Endothelial cell of umbilical vein (primary cell): ENCODE data around the gene SRSF6. TPM values are rescaled to one million over a fixed set of nuclear protein-coding genes. Genes with fewer than 3 reads are reported as not detected.

ENCODE experiments used
- polyA plus RNA-seq, 4 experiments: library from polyadenylated mRNA; depleted of rRNA in 3 of 4; stranded (reverse) in 3 of 4; unstranded in 1 of 4; fragments of >200 nt; gene quantifications; 2 replicates each; pipeline versions ENCODE4 v1.2.1 to v1.2.3, GENCODE V29; 2011 to 2012; ENCODE audit warnings: missing spikeins in 1 of 4
- small RNA-seq: library from RNA; depleted of rRNA; stranded (forward); fragments of <200 nt; gene quantifications from one replicate; pipeline ENCODE3, GENCODE V24; 2012; ENCODE audit warnings: low replicate concordance, low read depth; ENCODE audit not compliant: insufficient read depth, insufficient read length
- total RNA-seq: library from RNA; stranded (reverse); gene quantifications from 2 replicates; pipeline ENCODE4 v1.2.3, GENCODE V29; 2021

SRSF6 gene
- total and polyA plus RNA-seq, 2 donors (not counting 3 experiments of a cell fraction or from before 2014, with no cell fraction given) = 61.9 to 157 TPM

Small RNA genes lying within 50 kb of the gene (small RNA-seq; reads per million reads assigned to genes)
- gene RF00019 (not detected), gene RNU6-1251P (1.1 reads per million)

Other genes with a start within 250 kb of the SRSF6 start
- 7.1 and 8.2 TPM in 2 replicates for gene L3MBTL1, start 49.8 kb downstream of the SRSF6 start, total RNA-seq
- 4.8 and 5.2 TPM in 2 replicates for gene L3MBTL1, start 49.8 kb downstream of the SRSF6 start, polyA plus RNA-seq
- 0.27 and 0.35 TPM in 2 replicates for gene SGK2, start 101.1 kb downstream of the SRSF6 start, total RNA-seq
- 0.21 TPM in 2 replicates for gene SGK2, start 101.1 kb downstream of the SRSF6 start, polyA plus RNA-seq
- gene IFT52, start 133.0 kb downstream of the SRSF6 start, total RNA-seq = 29.7 and 30.0 TPM in 2 replicates
- gene IFT52, start 133.0 kb downstream of the SRSF6 start, polyA plus RNA-seq = 33.4 and 38.5 TPM in 2 replicates
- 105 and 107 TPM in 2 replicates for gene MYBL2, start 209.2 kb downstream of the SRSF6 start, total RNA-seq
- 32.1 and 35.7 TPM in 2 replicates for gene MYBL2, start 209.2 kb downstream of the SRSF6 start, polyA plus RNA-seq